Activated naive CD4-positive, alpha-beta T cell treated with anti-CD3 and anti-CD28 coated beads, Interleukin-2, amount 10 ng/mL, durations not matched to agents 7 days and 5 days (primary cell): ENCODE data around the gene ST6GAL1.

Source experiments
- CTCF ChIA-PET: fragments of 350-600 bp; sonication (Branson Sonifier 250); formaldehyde crosslinking; loops from one replicate; lab custom pipeline; 2021; ENCODE audit warnings: antibody characterized with exemption; lab: Charles Lee
- DNase-seq: peaks from one replicate; pipeline ENCODE4 v3.0.0-alpha.2; 2020
- H3K27ac Mint-ChIP-seq: one replicate; pipeline ENCODE4 v1.8.0; 2021; ENCODE audit warnings: mild to moderate bottlenecking, moderate library complexity, mixed read lengths
- H3K27me3 Mint-ChIP-seq: one replicate; pipeline ENCODE4 v1.8.0; 2021; ENCODE audit warnings: mild to moderate bottlenecking, mixed read lengths
- H3K36me3 Mint-ChIP-seq: one replicate; pipeline ENCODE4 v1.8.0; 2021; ENCODE audit warnings: mixed read lengths
- H3K4me1 Mint-ChIP-seq: one replicate; pipeline ENCODE4 v1.8.0; 2021; ENCODE audit warnings: mixed read lengths
- H3K4me3 Mint-ChIP-seq: one replicate; pipeline ENCODE4 v1.8.0; 2021; ENCODE audit warnings: mild to moderate bottlenecking, moderate library complexity, mixed read lengths
- H3K9me3 Mint-ChIP-seq: one replicate; pipeline ENCODE4 v1.8.0; 2021; ENCODE audit warnings: mixed read lengths

ST6GAL1 gene

DNA sequence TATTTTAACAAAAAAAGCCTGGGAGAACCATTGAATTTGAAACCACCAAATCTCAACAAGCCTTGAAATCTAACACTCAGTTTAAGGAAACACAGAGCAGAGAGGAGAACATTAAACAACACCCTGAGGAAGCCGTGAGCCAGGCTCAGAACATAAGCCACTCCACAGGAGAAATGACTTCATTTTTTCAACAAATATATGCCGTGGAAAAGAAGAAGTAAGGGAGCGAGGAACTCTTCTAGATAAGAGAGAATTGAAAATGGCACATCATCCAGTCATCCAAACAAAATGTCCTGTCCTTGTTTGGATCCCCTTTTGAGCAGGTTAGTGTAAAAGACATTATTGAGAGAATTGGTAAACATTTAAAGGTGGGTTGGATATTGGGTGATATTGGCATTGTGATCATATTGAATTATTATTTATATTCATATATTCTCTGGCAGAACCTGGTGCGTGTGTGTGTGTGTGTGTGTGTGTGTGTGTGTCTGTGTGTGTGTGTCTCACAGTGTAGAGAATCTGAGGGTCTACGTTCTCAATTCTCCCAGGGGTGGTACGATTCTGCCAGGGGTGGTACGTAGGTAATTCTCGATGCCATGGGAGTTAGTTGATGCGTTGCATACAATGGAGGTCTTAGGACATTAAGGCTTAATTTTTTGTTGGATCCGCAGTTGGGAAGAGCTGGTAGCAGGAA, 94.4 kb downstream of the ST6GAL1 start:
- H3K36me3 Mint-ChIP-seq: peaks cover 44% of the 10 kb centered on the region
- H3K4me3 Mint-ChIP-seq: peak overlapping the region; percentile 85
- no peaks in the 10 kb centered on the region for H3K9me3 Mint-ChIP-seq
- CTCF ChIA-PET: interaction anchor here (2.4 to 4.1 kb wide), 3 partner anchors 15 to 175 kb away, joined by 7 to 35 read pairs (median 11); partner anchors contain the start of gene RPL39L
- H3K4me1 Mint-ChIP-seq: peaks cover 70% of the 10 kb centered on the region
- DNase-seq: no peak
- H3K27me3 Mint-ChIP-seq: no peaks in the 10 kb centered on the region
- H3K27ac Mint-ChIP-seq: peak overlapping the region; percentile 96

GRCh38 chr3:187025254-187025655, 94.9 kb downstream of the ST6GAL1 start:
- Mint-ChIP-seq H3K27me3 (no peaks in the 10 kb centered on the region), H3K4me1 (peaks cover 70% of the 10 kb centered on the region), H3K36me3 (peaks cover 49% of the 10 kb centered on the region), H3K9me3 (no peaks in the 10 kb centered on the region), H3K4me3 (peak overlapping the region; percentile 85), H3K27ac (peak overlapping the region; percentile 96)
- CTCF ChIA-PET: interaction anchor here (1.0 to 4.1 kb wide), 6 partner anchors 14 to 176 kb away, joined by 3 to 35 read pairs (median 6); partner anchors contain the start of gene RPL39L
- peak; percentile 70 for DNase-seq

DNA sequence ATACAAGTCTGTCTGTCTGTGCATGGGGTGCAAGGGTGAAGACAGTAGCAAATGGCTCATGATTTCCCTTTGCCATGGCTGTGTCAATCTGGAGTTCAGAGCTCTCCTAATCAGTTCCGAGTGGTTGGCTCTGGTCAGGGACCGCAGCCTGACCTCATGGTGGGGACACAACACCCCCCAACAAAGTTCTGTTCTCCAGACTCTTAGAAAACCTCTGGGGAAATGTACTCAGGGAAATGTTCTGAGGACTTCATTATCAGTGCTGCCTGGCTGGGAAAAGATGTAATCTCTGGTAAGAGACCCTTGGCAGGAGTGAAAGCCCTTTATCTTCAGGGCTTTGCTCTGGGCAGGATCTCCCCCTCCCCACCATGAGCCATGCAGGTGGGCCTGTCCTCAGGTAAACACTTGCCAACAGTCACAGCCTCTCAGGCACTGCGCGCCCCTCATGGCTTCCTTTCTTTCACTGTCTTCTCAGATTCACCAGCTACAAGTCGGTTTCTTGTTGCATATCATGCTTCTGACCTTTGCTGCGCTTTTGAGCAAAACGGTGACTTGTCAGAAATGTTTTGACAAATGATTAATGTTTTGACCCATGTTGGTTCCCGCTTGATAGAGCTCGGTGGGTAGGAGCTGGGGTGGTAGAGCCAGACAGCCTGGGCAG, 95.5 kb downstream of the ST6GAL1 start:
- Mint-ChIP-seq H3K36me3 (peaks cover 50% of the 10 kb centered on the region), H3K27ac (peak overlapping the region; percentile 96), H3K4me3 (peak overlapping the region; percentile 85), H3K4me1 (peaks cover 69% of the 10 kb centered on the region), H3K27me3 (no peaks in the 10 kb centered on the region), H3K9me3 (no peaks in the 10 kb centered on the region)
- peak; percentile 55 for DNase-seq
- CTCF ChIA-PET: interaction anchor here (0.7 to 4.1 kb wide), 11 partner anchors 9 to 176 kb away, joined by 3 to 35 read pairs (median 4); partner anchors contain the start of gene RPL39L

DNA sequence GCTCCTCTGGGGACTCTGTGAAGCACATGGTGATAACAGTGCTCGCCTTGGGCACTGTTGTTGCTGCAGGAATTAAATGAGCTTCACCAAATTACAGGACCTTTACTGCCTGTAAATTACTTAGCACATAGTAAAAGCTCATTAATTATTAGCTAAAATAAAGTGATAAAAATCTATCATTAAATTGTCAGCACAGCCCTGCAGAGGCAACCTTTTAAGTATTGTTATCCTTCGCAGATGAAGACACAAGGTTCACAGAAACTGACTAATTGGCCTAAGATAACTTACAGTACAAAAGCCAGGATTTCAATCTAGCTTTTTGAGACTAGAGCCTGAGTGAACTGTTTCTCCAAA, 96.0 kb downstream of the ST6GAL1 start:
- Mint-ChIP-seq H3K4me3 (peak overlapping the region; percentile 85), H3K27ac (peak overlapping the region; percentile 96), H3K36me3 (peaks cover 55% of the 10 kb centered on the region), H3K27me3 (no peaks in the 10 kb centered on the region), H3K4me1 (peaks cover 69% of the 10 kb centered on the region), H3K9me3 (no peaks in the 10 kb centered on the region)
- CTCF ChIA-PET: interaction anchor here (0.7 to 4.1 kb wide), 11 partner anchors 9 to 177 kb away, joined by 3 to 35 read pairs (median 4); partner anchors contain the start of gene RPL39L
- no peak for DNase-seq

DNA sequence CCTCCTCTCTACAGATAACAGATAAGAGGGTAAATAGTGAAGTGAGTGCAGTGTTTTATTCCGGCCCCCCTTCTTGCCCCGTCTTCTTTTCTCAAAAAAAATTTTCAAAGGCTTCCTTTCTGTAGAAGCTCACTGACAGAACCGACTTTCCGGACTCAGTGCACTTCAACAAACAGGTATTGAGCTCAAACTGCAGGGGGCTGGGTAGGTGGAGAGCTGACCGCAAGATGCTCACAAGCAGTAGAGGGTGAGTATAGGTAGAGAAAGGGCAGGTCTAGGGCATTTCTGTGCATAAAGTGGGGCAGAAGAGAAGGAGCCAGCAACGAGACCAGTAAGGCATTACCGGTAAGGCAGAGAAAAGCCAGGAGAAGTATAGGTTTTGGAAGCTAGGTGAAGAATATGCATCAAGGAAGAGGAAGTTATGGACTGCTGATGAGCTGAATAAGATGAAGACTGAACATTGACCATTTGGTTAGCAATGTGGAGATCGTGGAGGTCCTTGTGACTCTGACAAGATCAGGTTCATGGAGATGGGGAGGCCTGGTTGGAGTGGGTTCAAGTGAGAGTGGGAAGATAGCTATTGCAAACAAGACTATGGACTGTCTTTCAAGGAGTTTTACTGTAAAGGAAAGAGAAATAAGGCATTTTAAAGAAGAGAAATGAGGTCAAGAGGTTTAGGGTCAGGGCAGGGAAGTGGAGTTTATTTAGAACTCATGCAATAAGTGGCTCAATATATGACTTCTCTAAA, 97.4 kb downstream of the ST6GAL1 start:
- CTCF ChIA-PET: interaction anchor here (0.6 to 4.1 kb wide), 11 partner anchors 12 to 179 kb away, joined by 3 to 35 read pairs (median 4); no protein-coding TSS in a partner anchor
- peak overlapping the region; percentile 85 for H3K4me3 Mint-ChIP-seq
- H3K4me1 Mint-ChIP-seq: peaks cover 70% of the 10 kb centered on the region
- peaks cover 10% of the 10 kb centered on the region for H3K9me3 Mint-ChIP-seq
- H3K27ac Mint-ChIP-seq: peak overlapping the region; percentile 96
- H3K27me3 Mint-ChIP-seq: no peaks in the 10 kb centered on the region
- peak; percentile 87 for DNase-seq
- peaks cover 57% of the 10 kb centered on the region for H3K36me3 Mint-ChIP-seq

- CTCF ChIA-PET: interaction anchor here (0.8 to 3.4 kb wide), 4 partner anchors 9 to 81 kb away, joined by 3 to 18 read pairs (median 3); no protein-coding TSS in a partner anchor
Measured at GRCh38 chr3:187031934-187032333, 101.6 kb downstream of the ST6GAL1 start.

GRCh38 chr3:187036394-187036793, 106.1 kb downstream of the ST6GAL1 start:
- H3K4me1 Mint-ChIP-seq: peaks cover 68% of the 10 kb centered on the region
- H3K4me3 Mint-ChIP-seq: no peak overlapping the region
- no peak overlapping the region for H3K27ac Mint-ChIP-seq
- no peak for DNase-seq
- H3K9me3 Mint-ChIP-seq: peaks cover 45% of the 10 kb centered on the region
- CTCF ChIA-PET: interaction anchor here (1.3 to 5.9 kb wide), 2 partner anchors 10 to 130 kb away, joined by 3 to 35 read pairs; no protein-coding TSS in a partner anchor
- no peaks in the 10 kb centered on the region for H3K27me3 Mint-ChIP-seq
- H3K36me3 Mint-ChIP-seq: peaks cover 73% of the 10 kb centered on the region

More at GRCh38 chr3:187031934-187032333, 101.6 kb downstream of the ST6GAL1 start:
- Mint-ChIP-seq H3K4me1 (peaks cover 70% of the 10 kb centered on the region), H3K36me3 (peaks cover 72% of the 10 kb centered on the region), H3K27ac (peak overlapping the region; percentile 58), H3K9me3 (peaks cover 39% of the 10 kb centered on the region), H3K27me3 (no peaks in the 10 kb centered on the region), H3K4me3 (peak overlapping the region; percentile 29)
- DNase-seq: no peak

- Mint-ChIP-seq H3K27ac (peak overlapping the region; percentile 92), H3K9me3 (peaks cover 29% of the 10 kb centered on the region), H3K36me3 (peaks cover 80% of the 10 kb centered on the region), H3K27me3 (no peaks in the 10 kb centered on the region), H3K4me3 (peak overlapping the region; percentile 14), H3K4me1 (peaks cover 75% of the 10 kb centered on the region)
- DNase-seq: peak; percentile 43
- CTCF ChIA-PET: interaction anchor here (2.7 to 5.9 kb wide), 2 partner anchors 8 to 13 kb away, joined by 18 to 35 read pairs; no protein-coding TSS in a partner anchor
Measured at GRCh38 chr3:187039100-187039722, 108.9 kb downstream of the ST6GAL1 start.

DNA sequence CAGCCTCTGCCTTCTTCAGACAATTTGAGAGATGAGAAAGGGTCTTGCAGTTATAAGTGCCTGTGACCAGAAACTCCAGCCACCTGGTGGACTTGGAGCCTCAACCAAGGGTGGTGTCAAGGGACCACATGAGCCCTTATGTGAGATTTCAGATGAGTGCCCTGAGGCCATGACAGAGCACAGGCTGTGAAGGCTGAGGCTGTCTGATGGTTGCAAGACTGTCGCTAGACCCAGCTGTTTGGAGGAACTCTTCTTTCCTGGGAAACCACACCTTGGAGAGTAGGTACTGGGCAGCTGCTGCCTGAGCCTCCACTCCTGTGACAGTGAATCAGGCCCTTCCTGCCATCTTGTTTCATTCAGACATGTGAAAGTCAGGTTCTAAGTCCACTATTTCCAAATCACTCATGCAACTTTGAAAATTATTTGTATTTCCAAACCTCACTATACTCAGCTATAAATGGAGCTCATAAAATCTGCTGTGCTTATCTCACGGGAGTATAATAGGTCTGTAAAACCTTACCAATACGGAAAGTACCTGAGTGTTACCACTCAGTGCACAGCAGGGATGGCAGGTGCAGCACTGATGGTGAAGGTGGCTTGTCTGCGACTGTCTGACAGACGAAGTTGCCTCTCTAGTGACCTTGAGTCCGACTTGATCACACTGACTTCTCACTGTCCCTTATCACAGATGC, 109.5 kb downstream of the ST6GAL1 start:
- H3K9me3 Mint-ChIP-seq: peaks cover 23% of the 10 kb centered on the region
- CTCF ChIA-PET: interaction anchor here (2.7 to 5.9 kb wide), 2 partner anchors 9 to 13 kb away, joined by 18 to 35 read pairs; no protein-coding TSS in a partner anchor
- no peak for DNase-seq
- H3K4me3 Mint-ChIP-seq: no peak overlapping the region
- H3K4me1 Mint-ChIP-seq: peaks cover 73% of the 10 kb centered on the region
- H3K27me3 Mint-ChIP-seq: no peaks in the 10 kb centered on the region
- H3K27ac Mint-ChIP-seq: peak overlapping the region; percentile 92
- peaks cover 78% of the 10 kb centered on the region for H3K36me3 Mint-ChIP-seq

DNA sequence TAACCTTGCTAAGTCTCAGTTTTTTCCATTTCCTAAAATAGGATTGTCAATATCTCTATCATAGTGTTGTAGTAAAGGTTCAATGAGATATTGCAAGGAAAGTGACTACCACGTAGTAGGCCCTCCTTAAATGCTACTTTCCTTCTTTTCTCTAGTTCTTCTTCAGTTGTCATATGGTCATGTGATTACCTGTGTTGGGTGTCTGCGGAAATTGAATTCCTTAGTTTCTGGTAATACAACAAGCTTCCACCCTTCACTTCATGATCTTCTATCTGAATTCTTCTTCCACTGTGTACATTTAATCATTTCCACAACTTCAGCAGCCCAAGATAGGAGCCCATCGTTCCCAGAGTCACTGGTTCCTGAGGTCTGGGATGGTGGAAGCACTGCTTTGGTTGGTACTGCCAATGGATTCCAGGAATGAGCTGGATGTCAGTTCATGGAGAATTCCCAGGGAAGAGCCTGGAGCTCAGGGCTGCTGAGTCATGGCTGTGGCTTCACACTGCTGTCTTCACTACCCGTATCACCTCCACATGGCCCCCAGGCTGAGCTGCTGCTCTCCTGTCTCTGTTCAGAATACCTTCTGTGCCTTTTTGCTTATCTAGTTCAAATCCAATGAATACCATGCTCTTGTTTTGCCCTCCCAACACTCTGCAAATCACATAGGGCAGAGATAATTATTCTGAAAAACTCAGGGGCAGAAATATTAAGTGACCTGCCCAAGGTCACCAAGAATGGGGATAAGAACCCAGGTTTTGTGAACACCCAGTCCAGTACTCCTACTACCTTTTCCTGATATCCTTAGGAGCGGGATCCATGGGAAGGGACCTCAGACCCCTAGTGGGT, 110.4 kb downstream of the ST6GAL1 start:
- Mint-ChIP-seq H3K36me3 (peaks cover 77% of the 10 kb centered on the region), H3K9me3 (peaks cover 15% of the 10 kb centered on the region), H3K4me3 (no peak overlapping the region), H3K27ac (peak overlapping the region; percentile 92), H3K27me3 (no peaks in the 10 kb centered on the region), H3K4me1 (peaks cover 77% of the 10 kb centered on the region)
- CTCF ChIA-PET: interaction anchor here (0.8 to 5.9 kb wide), 3 partner anchors 10 to 36 kb away, joined by 5 to 35 read pairs (median 18); no protein-coding TSS in a partner anchor
- no peak for DNase-seq

DNA sequence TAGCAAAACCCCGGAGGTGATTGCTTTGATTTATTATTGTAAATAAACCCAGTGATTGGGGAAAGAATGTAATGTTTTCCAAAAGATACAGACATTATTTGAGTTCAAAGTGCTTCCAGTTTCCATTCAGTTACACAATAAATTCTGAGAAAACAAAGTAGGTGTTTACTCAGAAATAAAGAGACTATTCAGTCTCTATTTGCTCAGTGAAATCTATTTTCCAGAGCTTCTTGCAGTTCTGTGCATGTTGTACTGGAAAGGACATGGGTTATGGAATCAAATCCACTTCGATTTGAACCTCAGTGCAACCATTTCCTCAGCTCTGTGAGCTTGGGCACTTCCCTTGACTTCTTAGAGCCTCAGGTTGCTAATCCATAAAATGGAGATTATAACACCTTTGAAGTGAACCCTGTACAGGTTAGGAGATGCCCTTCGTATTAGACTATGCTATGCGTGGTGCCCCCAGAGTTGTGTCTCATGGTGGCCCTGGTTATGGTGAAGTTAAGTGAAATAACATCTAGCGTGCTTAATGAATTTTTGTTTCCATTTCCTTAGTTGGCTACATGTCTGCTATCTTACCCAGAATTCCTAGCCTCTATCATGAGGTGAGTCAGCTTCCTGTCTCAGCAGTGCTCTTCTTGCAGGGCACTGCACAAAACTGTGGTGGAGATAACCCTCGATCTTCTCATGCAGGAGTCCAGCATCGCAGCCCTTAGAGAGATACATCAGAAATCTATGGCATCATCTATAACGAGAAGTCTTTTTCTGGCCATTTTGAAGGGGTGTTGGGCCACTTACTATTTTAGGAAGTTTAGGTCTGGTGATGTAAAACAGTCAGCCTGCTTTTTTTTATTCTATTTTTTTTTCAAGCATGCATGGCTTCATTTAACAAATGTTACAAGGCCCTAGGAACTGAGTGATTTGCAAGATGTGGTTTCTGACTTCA, 111.3 kb downstream of the ST6GAL1 start:
- peak overlapping the region; percentile 92 for H3K27ac Mint-ChIP-seq
- CTCF ChIA-PET: interaction anchor here (0.8 to 5.9 kb wide), 3 partner anchors 11 to 37 kb away, joined by 5 to 35 read pairs (median 18); no protein-coding TSS in a partner anchor
- H3K9me3 Mint-ChIP-seq: peaks cover 7% of the 10 kb centered on the region
- H3K27me3 Mint-ChIP-seq: no peaks in the 10 kb centered on the region
- peaks cover 85% of the 10 kb centered on the region for H3K4me1 Mint-ChIP-seq
- H3K4me3 Mint-ChIP-seq: peak overlapping the region; percentile 56
- peak; percentile 72 for DNase-seq
- H3K36me3 Mint-ChIP-seq: peaks cover 80% of the 10 kb centered on the region
